Gastrocnemius medialis (tissue), 4 donors: ENCODE data around the gene USP17L12.
"Not testable (repeated sequence)": the region's sequence is repeated elsewhere in the genome, so short reads cannot be mapped to it uniquely, and the experiment has no call there.

Source experiments
- CTCF ChIP-seq, 5 experiments: fragments of 450-650 bp in 3 of 5; fragments of 200-600 bp in 2 of 5; sonication (generic) in 2 of 5; IDR thresholded peaks in 4 of 5; conservative IDR thresholded peaks in 1 of 5; 1 replicate in 4 of 5; 2 replicates in 1 of 5; pipeline ENCODE4 v1.5.1; 2016 to 2019; ENCODE audit warnings: antibody characterized with exemption in 5 of 5, mild to moderate bottlenecking in 3 of 5, moderate library complexity in 3 of 5
- POLR2A ChIP-seq, 2 donors: fragments of 450-650 bp; IDR thresholded peaks; one replicate each; pipeline ENCODE4 v1.6.1; 2017; ENCODE audit warnings: antibody characterized with exemption in 2 of 2, mild to moderate bottlenecking in 2 of 2, moderate library complexity in 2 of 2

GRCh38 chr4:9219852-9220251, at the start of gene USP17L12:
- TF ChIP-seq CTCF (IDR thresholded peaks at IDR 0.05 in 4 of 5, conservative IDR thresholded peaks at IDR 0.05 in 1 of 5); POLR2A (IDR thresholded peaks at IDR 0.05): not testable (repeated sequence)
